Stomach (tissue), 9 donors: ENCODE results near the gene FRMPD4. TPM values are rescaled to one million over a fixed set of nuclear protein-coding genes. Genes with fewer than 3 reads are reported as not detected.

ENCODE experiments used
- DNase-seq, 2 donors: peaks; one replicate each; pipeline versions ENCODE4 v3.0.0 to v3.0.0-alpha.2; 2013 to 2019
- H3K27ac ChIP-seq, 5 donors: fragments of 200-600 bp in 4 of 5; sonication (generic) in 4 of 5; one replicate each; pipeline ENCODE4 v1.5.1; 2013 to 2019; ENCODE audit warnings: mild to moderate bottlenecking in 1 of 5, moderate library complexity in 1 of 5
- H3K27me3 ChIP-seq, 3 donors: fragments of 200-600 bp; sonication (generic); one replicate each; pipeline ENCODE4 v1.5.1; 2017 to 2019; ENCODE audit warnings: mixed run types in 1 of 3
- H3K36me3 ChIP-seq, 4 donors: fragments of 200-600 bp; sonication (generic); 1 replicate in 3 of 4; 2 replicates in 1 of 4; pipeline ENCODE4 v1.5.1; 2016 to 2019
- H3K4me1 ChIP-seq, 4 donors: fragments of 200-600 bp; sonication (generic); one replicate each; pipeline ENCODE4 v1.5.1; 2016 to 2019
- H3K4me3 ChIP-seq, 4 donors: fragments of 200-600 bp; sonication (generic) in 3 of 4; one replicate each; pipeline ENCODE4 v1.5.1; 2016 to 2019; ENCODE audit warnings: mild to moderate bottlenecking in 1 of 4
- H3K9me3 ChIP-seq, 4 donors: fragments of 200-600 bp; sonication (generic); one replicate each; pipeline ENCODE4 v1.5.1; 2016 to 2019
- EP300 ChIP-seq: sonication (generic); formaldehyde crosslinking; IDR thresholded peaks from one replicate; pipeline ENCODE4 v1.6.1; 2017; ENCODE audit warnings: antibody characterized with exemption
- POLR2A ChIP-seq, 4 donors: fragments of 450-650 bp; IDR thresholded peaks; one replicate each; pipeline ENCODE4 v1.6.1; 2016; ENCODE audit warnings: antibody characterized with exemption in 4 of 4, control low read depth in 2 of 4, mild to moderate bottlenecking in 1 of 4, moderate library complexity in 1 of 4
- POLR2AphosphoS5 ChIP-seq, 3 donors: sonication (generic); formaldehyde crosslinking; IDR thresholded peaks; one replicate each; pipeline ENCODE4 v1.6.1; 2016; ENCODE audit warnings: antibody characterized with exemption in 3 of 3
- WGBS, 5 donors: extraction: QIAGEN DNeasy Blood & Tissue Kit in 3 of 5; methylation state at CpG; one replicate each; pipeline versions ENCODE4 v1.1.5 to v1.1.7; 2013 to 2018; 5-methylcytosine and 5-hydroxymethylcytosine counted together
- intact Hi-C: fragments of 100-400 bp; cut with DNase I; formaldehyde crosslinking; loops from one replicate; pipeline ENCODE4 v1.15.1; 2023; ENCODE audit warnings: low total_unique reads
- polyA plus RNA-seq, 3 donors: library from polyadenylated mRNA; stranded (reverse); fragments of 200-250 nt; gene quantifications; one replicate each; pipeline ENCODE4 v1.2.3, GENCODE V29; 2013
- total RNA-seq, 5 donors: library from RNA; depleted of rRNA; stranded (reverse); fragments of >200 nt; gene quantifications; one replicate each; pipeline versions ENCODE4 v1.1.0 to v1.2.3, GENCODE V29; 2014 to 2016
- TF ChIP-seq, protein P1 (sequence below), 7 experiments: fragments of 450-650 bp in 4 of 7; fragments of 200-600 bp in 3 of 7; sonication (generic) in 3 of 7; IDR thresholded peaks; one replicate each; pipeline ENCODE4 v1.5.1; 2016 to 2019; ENCODE audit warnings: antibody characterized with exemption in 7 of 7, control low read depth in 2 of 7, mild to moderate bottlenecking in 1 of 7
- donor health status: healthy with polysubstance abuse.
- donor health status: Bipolar disorder and iron deficiency.
- donor health status: healthy.

The FRMPD4 gene
- total and polyA plus RNA-seq, 8 donors: 0.03 to 2.6 (median 0.55) TPM; not detected in 5

GRCh38 chrX:12360986-12361598, 222.8 kb downstream of the FRMPD4 start:
- intact Hi-C loops: no loop called here
- TF ChIP-seq POLR2AphosphoS5 (IDR thresholded peaks at IDR 0.05) (no peak), EP300 (no peak), POLR2A (IDR thresholded peaks at IDR 0.05) (no peak)
- TF ChIP-seq, protein P1, sequence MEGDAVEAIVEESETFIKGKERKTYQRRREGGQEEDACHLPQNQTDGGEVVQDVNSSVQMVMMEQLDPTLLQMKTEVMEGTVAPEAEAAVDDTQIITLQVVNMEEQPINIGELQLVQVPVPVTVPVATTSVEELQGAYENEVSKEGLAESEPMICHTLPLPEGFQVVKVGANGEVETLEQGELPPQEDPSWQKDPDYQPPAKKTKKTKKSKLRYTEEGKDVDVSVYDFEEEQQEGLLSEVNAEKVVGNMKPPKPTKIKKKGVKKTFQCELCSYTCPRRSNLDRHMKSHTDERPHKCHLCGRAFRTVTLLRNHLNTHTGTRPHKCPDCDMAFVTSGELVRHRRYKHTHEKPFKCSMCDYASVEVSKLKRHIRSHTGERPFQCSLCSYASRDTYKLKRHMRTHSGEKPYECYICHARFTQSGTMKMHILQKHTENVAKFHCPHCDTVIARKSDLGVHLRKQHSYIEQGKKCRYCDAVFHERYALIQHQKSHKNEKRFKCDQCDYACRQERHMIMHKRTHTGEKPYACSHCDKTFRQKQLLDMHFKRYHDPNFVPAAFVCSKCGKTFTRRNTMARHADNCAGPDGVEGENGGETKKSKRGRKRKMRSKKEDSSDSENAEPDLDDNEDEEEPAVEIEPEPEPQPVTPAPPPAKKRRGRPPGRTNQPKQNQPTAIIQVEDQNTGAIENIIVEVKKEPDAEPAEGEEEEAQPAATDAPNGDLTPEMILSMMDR (IDR thresholded peaks at IDR 0.05): no peak
- DNase-seq: no peak

GRCh38 chrX:12363216-12363615, 224.9 kb downstream of the FRMPD4 start:
- Histone ChIP-seq H3K36me3 (no peaks in the 10 kb centered on the region), H3K27ac (no peak overlapping the region), H3K4me3 (no peak overlapping the region), H3K9me3 (no peaks in the 10 kb centered on the region), H3K4me1 (no peaks in the 10 kb centered on the region), H3K27me3 (no peaks in the 10 kb centered on the region)
- TF ChIP-seq, protein P1 (IDR thresholded peaks at IDR 0.05): no peak
- TF ChIP-seq POLR2AphosphoS5 (IDR thresholded peaks at IDR 0.05) (no peak), EP300 (no peak), POLR2A (IDR thresholded peaks at IDR 0.05) (no peak)
- intact Hi-C loops: no loop called here
- 87 to 100% (median 93%) methylated on average over 1 to 2 of the region's 2 CpGs for WGBS, 5 donors
- DNase-seq: no peak

More at GRCh38 chrX:12360986-12361598, 222.8 kb downstream of the FRMPD4 start:
- no peaks in the 10 kb centered on the region for H3K36me3 ChIP-seq
- no peaks in the 10 kb centered on the region for H3K4me1 ChIP-seq
- H3K27ac ChIP-seq: no peak overlapping the region
- no peak overlapping the region for H3K4me3 ChIP-seq
- H3K27me3 ChIP-seq: no peaks in the 10 kb centered on the region
- no peaks in the 10 kb centered on the region for H3K9me3 ChIP-seq

DNA sequence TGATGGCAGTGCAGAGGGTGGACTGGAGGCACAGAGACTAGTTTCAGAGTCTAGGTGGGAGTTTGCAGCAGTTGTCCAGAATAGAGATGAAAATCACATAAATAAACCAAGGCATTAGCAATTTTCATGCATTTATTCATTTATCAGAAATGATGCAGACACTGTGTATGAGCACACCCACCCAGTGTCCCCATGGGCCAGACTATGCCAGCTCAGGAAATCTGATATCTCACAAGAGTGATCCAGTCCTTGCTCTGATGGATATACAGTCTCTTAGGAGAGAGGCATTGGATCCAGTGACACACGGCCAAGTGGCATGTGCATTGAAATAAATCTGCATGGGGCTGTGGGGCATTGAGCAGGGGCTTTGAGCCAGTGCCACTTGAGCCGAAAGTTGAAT, 228.2 kb downstream of the FRMPD4 start:
- Histone ChIP-seq H3K9me3 (no peaks in the 10 kb centered on the region), H3K27ac (no peak overlapping the region), H3K36me3 (no peaks in the 10 kb centered on the region), H3K4me1 (no peaks in the 10 kb centered on the region), H3K4me3 (no peak overlapping the region), H3K27me3 (no peaks in the 10 kb centered on the region)
- WGBS, 5 donors: 62 to 77% (median 69%) methylated on average over 2 of the region's 2 CpGs
- intact Hi-C loops: no loop called here
- TF ChIP-seq, protein P1 (IDR thresholded peaks at IDR 0.05): no peak
- no peak for TF ChIP-seq POLR2AphosphoS5 (IDR thresholded peaks at IDR 0.05)
- no peak for TF ChIP-seq POLR2A (IDR thresholded peaks at IDR 0.05)
- TF ChIP-seq EP300: no peak
- no peak for DNase-seq

GRCh38 chrX:12367254-12367653, 229.0 kb downstream of the FRMPD4 start:
- H3K36me3 ChIP-seq: no peaks in the 10 kb centered on the region
- intact Hi-C loops: no loop called here
- TF ChIP-seq POLR2AphosphoS5 (IDR thresholded peaks at IDR 0.05): no peak
- TF ChIP-seq, protein P1 (IDR thresholded peaks at IDR 0.05): no peak
- no peak for TF ChIP-seq EP300
- no peak for TF ChIP-seq POLR2A (IDR thresholded peaks at IDR 0.05)
- WGBS, 5 donors: 71 to 85% (median 83%) methylated on average over 11 of the region's 11 CpGs
- DNase-seq: no peak
- no peaks in the 10 kb centered on the region for H3K4me1 ChIP-seq
- no peaks in the 10 kb centered on the region for H3K9me3 ChIP-seq
- H3K27me3 ChIP-seq: no peaks in the 10 kb centered on the region
- no peak overlapping the region for H3K27ac ChIP-seq
- H3K4me3 ChIP-seq: no peak overlapping the region
